ENCODE results near the gene PNMT. TPM values are rescaled to one million over a fixed set of nuclear protein-coding genes. Genes with fewer than 3 reads are reported as not detected.
A peak's percentile ranks its signal among the peaks of the same experiment; 100 is the strongest.
"Not testable (repeated sequence)": the region's sequence is repeated elsewhere in the genome, so short reads cannot be mapped to it uniquely, and the experiment has no call there.

The PNMT gene
- total RNA-seq, 2 donors from 2014 or later, result 0.64 TPM; not detected in 1

DNA sequence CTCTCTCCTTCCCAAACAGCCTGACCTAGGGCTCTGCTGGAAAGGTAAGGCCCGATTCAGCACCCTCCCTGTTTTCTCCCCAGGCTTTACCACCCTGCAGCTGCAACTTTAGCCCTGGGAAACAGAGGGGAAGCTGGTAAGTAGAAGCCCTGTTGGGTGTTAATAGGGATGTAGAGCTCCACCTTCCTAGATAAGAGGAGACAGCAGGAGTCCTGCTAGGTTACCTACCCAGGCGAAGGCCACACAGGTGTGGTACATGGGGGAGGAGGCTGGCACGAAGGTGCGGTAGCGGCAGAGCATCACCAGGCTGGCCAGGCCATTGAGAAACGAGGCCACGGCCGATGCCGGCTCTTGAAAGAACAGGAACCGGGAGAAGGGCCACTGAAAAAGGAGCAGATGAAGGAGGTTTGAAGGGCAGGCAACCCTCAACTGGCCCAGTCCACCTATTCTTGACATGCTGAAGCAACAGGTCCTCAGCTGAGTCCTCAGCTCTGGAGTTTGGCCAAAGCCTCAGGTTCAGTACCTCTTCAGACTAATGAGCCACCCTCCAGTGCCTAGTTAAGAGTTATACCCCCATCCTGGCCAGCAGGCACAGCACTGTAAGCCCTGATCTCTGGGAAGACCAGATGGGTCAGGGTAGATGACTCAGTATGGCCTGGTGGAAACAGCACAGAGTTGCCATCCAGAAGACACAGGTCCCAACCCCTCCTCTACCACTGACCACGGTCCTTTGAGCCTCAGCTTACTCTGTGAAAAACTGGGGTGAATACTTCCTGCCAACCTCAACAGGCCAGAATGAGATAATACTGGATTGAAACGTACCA is 16.3 kb downstream of the PNMT start:
- no peak overlapping the region for H3K27ac Mint-ChIP-seq
- ATAC-seq (no peak), DNase-seq (ENCODE audit: low spot score in 2 of 2) (no peak)
- peaks cover 0 to 9% of the 10 kb centered on the region in 2 donors for H3K9me3 Mint-ChIP-seq
- peaks cover 15 to 18% of the 10 kb centered on the region in 2 donors for H3K36me3 Mint-ChIP-seq

DNA sequence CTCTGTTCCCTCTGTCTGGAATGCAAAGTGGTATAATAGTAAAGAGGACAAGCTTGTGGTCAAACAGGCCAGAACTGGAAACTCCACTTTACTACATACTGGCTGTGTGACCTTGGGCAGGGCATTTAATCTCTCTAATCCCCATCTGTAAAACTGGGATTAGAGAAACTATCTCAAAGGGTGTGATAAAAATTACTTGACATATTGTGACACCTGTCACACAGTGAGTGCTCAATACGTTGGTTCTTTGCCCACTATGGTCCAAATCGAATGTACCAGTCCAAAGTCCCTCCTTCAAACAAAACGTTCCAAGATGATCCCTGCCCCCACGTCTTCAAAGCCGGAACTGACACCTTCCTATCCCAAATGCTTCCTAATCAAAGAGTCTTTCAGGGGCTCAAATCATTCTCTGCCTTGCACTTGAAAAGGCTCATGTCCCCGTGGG is 18.9 kb downstream of the PNMT start:
- ATAC-seq (no peak), DNase-seq (ENCODE audit: low spot score in 2 of 2) (no peak)
- Mint-ChIP-seq H3K27ac (peak overlapping the region in 1 of 2 donors; percentile 92), H3K9me3 (peaks cover 0 to 9% of the 10 kb centered on the region in 2 donors), H3K36me3 (peaks cover 15 to 18% of the 10 kb centered on the region in 2 donors)

DNA sequence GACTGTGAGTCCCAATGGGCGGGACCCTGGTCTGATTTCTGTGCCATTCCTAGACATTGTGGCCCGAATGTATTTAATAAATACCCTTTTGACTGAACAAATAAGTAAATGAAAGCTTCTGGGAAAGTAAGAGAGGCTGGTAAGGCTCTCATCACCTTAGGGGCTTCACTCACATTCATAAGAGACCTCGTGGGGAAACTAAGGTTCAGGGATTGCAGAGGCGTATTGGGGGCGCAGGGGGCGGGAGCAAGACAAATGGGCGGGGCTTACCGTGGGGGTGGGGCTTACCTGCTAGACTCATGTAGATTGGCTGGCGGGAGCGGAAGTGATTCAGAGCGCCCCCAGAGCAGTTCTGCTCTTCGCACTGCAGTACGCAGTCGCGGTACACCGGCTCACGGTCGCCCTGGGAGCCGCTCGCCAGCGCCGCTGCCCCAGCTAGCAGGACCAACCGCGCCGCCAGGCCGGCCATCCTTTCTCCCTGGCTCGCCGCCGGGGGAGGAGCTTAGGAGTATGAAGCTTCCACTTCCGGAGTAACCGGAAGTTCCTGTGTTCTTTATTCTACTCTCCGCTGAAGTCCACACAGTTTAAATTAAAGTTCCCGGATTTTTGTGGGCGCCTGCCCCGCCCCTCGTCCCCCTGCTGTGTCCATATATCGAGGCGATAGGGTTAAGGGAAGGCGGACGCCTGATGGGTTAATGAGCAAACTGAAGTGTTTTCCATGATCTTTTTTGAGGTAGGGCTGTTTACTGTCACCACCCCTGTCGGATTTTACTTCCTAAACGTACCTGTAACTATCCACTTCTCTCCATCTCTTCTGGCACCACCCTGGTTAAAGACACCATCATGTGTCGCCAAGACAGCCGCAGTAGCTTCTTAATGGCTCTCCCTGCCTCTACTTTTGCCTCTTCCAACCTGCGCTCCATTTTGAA is 19.6 kb downstream of the PNMT start, which contains the start of gene PGAP3:
Gene PGAP3 (minus strand): TSS at position 512 of the 929 bp plus-strand sequence. CDS start 43 bp downstream, at position 469.
- Mint-ChIP-seq H3K36me3 (peaks cover 15 to 18% of the 10 kb centered on the region in 2 donors), H3K27ac (peak within 1 kb of the TSS; percentile 92 to 98), H3K9me3 (peaks cover 0 to 9% of the 10 kb centered on the region in 2 donors)
- ATAC-seq (peak; percentile 90 to 96), DNase-seq (ENCODE audit: low spot score in 2 of 2) (peak; percentile 83 to 86)

DNA sequence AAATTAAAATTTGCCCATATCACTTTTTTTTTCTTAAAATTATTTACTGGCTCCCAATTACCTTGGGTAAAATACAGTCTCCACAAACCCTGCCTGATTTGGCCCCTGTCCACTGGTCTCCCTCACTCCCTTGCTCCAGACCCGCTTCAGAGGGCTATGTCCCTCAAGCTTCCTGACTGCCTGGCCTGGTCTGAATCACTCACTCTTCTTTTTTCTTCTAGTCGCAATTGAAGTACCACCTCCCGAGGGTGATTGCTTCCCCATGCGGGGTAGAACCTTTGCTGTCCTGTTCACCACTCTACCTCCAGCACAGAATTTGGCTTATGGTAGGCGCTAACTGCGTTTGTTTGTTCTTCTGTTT is 20.2 kb downstream of the PNMT start:
- ATAC-seq (peak in 1 of 2 donors; percentile 19), DNase-seq (ENCODE audit: low spot score in 2 of 2) (no peak)
- H3K27ac Mint-ChIP-seq, result peak overlapping the region; percentile 92 to 98
- peaks cover 15% of the 10 kb centered on the region in 2 donors for H3K36me3 Mint-ChIP-seq
- peaks cover 0 to 9% of the 10 kb centered on the region in 2 donors for H3K9me3 Mint-ChIP-seq

DNA sequence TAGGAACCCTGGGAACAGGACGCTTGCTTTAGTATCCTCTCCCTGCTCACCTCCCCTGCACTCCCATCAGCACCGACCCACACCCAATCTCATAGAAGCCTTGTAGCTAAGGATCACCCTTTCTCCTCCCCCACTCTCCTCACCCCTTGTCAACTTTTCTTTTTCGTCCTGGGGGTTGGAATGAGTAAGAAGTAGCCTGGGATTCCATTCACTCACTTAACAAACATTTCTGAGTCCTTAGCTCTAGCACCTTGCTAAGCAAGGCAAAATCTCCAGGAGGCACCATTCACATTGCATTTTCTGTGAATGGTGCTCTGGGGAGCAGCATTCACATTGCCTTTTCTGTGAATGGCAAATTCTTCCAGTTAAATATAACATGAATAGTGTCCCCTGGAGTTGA is 20.7 kb downstream of the PNMT start:
- ATAC-seq, result no peak
- peaks cover 14 to 15% of the 10 kb centered on the region in 2 donors for H3K36me3 Mint-ChIP-seq
- no peak for DNase-seq (ENCODE audit: low spot score in 2 of 2)
- peaks cover 0 to 9% of the 10 kb centered on the region in 2 donors for H3K9me3 Mint-ChIP-seq
- H3K27ac Mint-ChIP-seq, result peak overlapping the region; percentile 92 to 98

DNA sequence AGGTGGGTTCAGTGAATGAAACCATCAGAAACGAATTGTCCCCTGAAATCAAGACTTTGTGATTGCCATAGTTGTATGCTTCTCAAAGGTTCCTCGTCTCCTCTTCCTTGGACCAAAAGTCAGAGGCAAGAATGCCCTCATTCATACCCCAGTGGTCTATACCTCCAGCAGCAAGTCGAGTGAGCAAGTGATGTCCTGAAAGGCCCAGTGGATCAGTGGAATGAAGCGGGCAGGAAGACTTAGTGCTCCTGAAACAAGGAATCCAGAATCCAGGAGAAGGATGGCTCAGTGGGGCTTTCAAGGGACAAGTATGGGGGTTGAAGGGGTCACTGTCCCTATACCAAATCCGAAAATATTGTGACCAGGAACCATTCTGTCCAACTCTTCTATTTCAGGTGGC is 26.3 kb downstream of the PNMT start:
- Mint-ChIP-seq H3K9me3 (no peaks in the 10 kb centered on the region), H3K27ac (no peak overlapping the region), H3K36me3 (no peaks in the 10 kb centered on the region)
- no peak for ATAC-seq
- DNase-seq (ENCODE audit: low spot score in 2 of 2), result no peak

DNA sequence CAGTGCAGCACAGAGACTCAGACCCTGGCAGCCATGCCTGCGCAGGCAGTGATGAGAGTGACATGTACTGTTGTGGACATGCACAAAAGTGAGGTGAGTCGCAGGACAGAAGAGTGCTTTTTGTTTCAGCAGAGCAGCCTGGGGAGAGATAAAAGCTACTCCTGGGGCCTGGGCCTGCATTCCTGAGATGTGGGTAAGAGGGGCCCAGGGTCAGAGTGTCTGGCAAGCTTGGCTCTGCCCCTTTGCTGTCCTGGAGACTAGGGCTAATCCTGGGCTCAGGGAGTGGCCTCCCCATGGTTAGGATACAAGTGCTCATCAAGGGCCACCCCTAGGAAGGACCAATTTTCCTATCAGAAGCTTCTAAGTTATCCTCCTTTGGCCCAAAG is 26.8 kb downstream of the PNMT start:
- no peaks in the 10 kb centered on the region for H3K9me3 Mint-ChIP-seq
- H3K27ac Mint-ChIP-seq, result no peak overlapping the region
- no peak for ATAC-seq
- no peak for DNase-seq (ENCODE audit: low spot score in 2 of 2)
- no peaks in the 10 kb centered on the region for H3K36me3 Mint-ChIP-seq

DNA sequence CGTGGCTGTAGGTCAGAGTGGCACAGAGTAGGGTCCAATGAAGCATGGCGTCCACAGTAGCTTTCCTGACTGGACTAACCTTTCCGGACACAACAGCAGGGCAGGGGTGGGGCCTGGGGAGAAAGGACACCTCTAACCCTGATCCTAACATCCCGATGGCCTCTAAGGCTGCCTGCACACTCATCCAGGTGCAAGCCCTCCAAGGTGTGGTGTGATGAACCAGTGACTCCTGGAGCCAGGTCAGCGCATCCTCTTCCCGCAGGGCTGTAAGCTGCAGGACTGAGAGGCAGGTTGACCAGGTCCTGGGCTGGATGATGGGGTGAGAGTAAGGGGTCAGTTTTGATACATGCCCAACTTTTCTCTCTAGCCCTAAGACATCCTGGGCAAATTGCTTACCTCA is 28.5 kb downstream of the PNMT start:
- ATAC-seq (no peak), DNase-seq (ENCODE audit: low spot score in 2 of 2) (no peak)
- no peaks in the 10 kb centered on the region for H3K9me3 Mint-ChIP-seq
- no peaks in the 10 kb centered on the region for H3K36me3 Mint-ChIP-seq
- H3K27ac Mint-ChIP-seq, result no peak overlapping the region

DNA sequence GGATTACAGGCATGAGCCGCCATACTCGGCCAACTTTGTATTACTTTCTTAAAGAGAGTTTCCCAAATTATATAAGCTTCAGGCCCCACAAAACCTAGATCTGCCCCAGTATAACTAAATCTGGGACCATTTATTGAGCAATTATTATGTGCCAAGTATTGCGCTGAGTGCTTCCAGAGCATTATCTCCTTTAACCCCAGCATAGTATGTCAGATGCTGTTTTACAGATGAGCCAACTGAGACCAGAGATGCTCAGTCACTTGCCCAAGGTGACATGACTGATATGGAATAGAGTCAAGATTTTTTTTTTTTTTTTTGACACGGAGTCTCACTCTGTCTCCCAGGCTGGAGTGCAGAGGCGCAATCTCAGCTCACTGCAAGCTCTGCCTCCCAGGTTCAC is 29.7 kb downstream of the PNMT start:
- ATAC-seq (no peak), DNase-seq (ENCODE audit: low spot score in 2 of 2) (no peak)
- Mint-ChIP-seq H3K27ac (no peak overlapping the region), H3K9me3 (no peaks in the 10 kb centered on the region), H3K36me3 (no peaks in the 10 kb centered on the region)

DNA sequence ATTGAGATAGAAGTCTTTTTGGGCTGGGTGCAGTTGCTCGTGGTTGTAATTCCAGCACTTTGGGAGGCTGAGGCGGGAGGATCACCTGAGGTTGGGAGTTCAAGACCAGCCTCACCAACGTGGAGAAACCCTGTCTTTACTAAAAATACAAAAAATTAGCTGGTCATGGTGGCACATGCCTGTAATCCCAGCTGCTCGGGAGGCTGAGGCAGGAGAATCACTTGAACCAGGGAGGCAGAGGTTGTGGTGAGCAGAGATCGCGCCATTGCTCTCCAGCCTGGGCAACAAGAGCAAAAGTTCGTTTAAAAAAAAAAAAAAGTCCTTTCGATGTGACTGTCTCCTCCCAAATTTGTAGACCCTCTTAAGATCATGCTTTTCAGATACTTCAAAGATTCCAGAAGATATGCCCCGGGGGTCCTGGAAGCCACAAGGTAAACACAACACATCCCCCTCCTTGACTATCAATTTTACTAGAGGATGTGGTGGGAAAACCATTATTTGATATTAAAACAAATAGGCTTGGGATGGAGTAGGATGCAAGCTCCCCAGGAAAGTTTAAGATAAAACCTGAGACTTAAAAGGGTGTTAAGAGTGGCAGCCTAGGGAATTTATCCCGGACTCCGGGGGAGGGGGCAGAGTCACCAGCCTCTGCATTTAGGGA is 31.0 kb downstream of the PNMT start:
- not testable (repeated sequence) for H3K9me3 Mint-ChIP-seq; H3K36me3 Mint-ChIP-seq; DNase-seq (ENCODE audit: low spot score in 2 of 2); ATAC-seq; H3K27ac Mint-ChIP-seq

DNA sequence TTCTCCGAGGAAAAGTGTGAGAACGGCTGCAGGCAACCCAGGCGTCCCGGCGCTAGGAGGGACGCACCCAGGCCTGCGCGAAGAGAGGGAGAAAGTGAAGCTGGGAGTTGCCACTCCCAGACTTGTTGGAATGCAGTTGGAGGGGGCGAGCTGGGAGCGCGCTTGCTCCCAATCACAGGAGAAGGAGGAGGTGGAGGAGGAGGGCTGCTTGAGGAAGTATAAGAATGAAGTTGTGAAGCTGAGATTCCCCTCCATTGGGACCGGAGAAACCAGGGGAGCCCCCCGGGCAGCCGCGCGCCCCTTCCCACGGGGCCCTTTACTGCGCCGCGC is 31.5 kb downstream of the PNMT start, which contains the start of gene ERBB2:
Gene ERBB2 (plus strand): TSS at position 247 of the 330 bp plus-strand sequence. CDS start 175 bp downstream, outside the sequence.
- no peak for DNase-seq (ENCODE audit: low spot score in 2 of 2)
- no peak for ATAC-seq
- H3K36me3 Mint-ChIP-seq, result no peaks in the 10 kb centered on the region
- H3K27ac Mint-ChIP-seq, result no peak within 1 kb of the TSS
- H3K9me3 Mint-ChIP-seq, result no peaks in the 10 kb centered on the region

DNA sequence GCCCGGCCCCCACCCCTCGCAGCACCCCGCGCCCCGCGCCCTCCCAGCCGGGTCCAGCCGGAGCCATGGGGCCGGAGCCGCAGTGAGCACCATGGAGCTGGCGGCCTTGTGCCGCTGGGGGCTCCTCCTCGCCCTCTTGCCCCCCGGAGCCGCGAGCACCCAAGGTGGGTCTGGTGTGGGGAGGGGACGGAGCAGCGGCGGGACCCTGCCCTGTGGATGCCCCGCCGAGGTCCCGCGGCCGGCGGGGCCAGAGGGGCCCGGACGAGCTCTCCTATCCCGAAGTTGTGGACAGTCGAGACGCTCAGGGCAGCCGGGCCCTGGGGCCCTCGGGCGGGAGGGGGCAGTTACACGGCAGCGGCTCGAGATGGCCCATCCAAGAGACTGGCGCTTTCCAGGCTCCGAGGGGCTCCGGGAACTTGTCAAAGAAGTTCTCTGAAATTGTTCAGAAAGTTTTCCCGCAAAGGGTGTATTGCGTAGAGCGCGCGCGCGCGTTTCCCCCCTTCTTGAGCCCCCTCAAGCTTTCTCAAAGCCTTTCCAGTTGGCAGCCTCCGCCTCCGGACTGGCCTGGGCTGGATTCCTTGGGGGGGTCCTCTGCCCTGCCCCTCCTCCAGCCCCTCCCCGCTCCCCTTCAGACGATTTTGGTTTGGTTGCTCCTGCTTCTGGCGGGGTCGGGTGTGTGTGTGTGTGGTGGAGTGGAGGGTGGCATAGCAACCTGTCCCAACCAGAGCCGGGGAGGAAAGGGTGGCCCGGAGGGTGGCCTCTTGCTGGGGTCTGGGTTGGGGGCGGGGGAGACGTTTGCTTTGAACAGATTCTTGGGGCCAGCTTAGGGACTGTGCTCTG is 32.1 kb downstream of the PNMT start:
- no peak for ATAC-seq
- Mint-ChIP-seq H3K9me3 (no peaks in the 10 kb centered on the region), H3K36me3 (no peaks in the 10 kb centered on the region), H3K27ac (no peak overlapping the region)
- no peak for DNase-seq (ENCODE audit: low spot score in 2 of 2)

DNA sequence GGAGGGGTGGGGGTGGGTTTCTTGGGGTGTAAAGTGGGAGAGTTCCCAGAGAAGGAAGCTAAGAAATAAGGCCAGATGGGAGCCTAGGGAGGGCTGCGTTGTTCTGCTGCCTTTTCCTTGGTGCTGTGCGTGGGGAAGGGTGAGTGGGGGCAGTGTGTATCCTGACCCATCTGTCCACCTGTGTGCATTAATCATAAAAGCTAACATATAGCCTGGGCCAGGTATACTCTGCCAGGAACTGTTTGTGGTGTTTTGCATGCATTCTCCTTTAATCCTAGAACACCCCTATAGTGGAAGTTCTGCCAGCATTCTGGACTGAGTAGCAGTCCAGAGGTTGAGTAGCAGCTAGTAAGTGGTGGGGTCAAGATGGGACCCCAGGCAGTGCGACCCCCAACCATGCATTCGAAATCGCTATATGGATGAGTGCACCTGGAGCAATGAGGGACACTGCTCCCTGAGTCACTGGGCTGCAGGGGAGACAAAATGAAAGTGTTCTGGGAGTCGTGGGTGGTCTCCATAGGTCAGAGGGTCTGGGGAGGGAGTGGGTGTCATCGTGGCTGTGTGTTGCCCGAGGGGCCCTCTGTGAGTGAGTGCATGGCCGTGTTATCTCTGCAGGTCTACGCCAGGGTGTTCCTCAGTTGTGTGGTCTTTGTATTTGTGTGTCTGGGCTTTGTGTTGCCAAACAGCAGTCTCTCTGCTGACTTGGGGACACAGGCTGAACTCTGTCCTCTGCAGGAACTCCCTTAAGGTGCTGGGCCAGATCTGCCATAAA is 32.9 kb downstream of the PNMT start:
- H3K9me3 Mint-ChIP-seq, result no peaks in the 10 kb centered on the region
- no peak for ATAC-seq
- H3K27ac Mint-ChIP-seq, result no peak overlapping the region
- no peak for DNase-seq (ENCODE audit: low spot score in 2 of 2)
- no peaks in the 10 kb centered on the region for H3K36me3 Mint-ChIP-seq

DNA sequence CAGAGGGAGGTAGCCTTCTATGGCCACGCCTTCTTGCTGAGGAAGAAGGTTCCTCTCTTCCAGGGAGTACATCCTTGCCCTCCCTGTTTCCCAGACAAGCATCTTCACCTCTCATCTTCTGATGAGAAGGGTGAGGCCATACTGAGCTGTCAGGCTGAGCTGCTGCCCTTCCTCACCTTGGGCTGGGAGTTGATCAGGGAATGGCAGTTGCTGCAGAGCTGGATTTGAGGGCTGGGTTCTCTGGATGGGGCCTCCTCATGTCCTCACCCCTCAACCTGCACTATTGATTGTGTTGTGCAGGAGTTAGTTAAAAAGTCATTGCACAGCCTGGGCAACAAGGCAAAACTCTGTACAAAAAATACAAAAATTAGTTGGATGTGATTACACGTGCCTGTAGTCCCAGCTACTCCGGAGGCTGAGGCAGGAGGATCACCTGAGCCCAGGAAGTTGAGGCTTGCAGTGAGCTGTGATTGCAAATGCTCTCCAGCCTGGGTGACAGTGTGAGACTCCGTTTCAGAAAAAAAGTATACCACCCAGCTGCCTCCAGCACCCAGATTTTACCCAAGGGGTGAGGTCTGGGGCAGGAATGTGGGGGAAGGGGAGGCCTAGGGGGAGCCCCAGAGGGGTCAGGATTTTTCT is 33.6 kb downstream of the PNMT start:
- no peaks in the 10 kb centered on the region for H3K36me3 Mint-ChIP-seq
- H3K27ac Mint-ChIP-seq, result no peak overlapping the region
- ATAC-seq (no peak), DNase-seq (ENCODE audit: low spot score in 2 of 2) (no peak)
- H3K9me3 Mint-ChIP-seq, result no peaks in the 10 kb centered on the region

Data from activated naive CD4-positive, alpha-beta T cell treated with anti-CD3 and anti-CD28 coated beads, Interleukin-2, amount 50 U/mL, for 72 hours (primary cell).